GM23338 (cell line): ENCODE data around the gene TNNI3.

Source experiments
- CTCF ChIP-seq, 2 experiments: fragments of 200-600 bp in 1 of 2; sonication (generic) in 1 of 2; conservative IDR thresholded peaks; 2 replicates each; pipeline versions ENCODE4 v1.5.1 to v1.6.1; 2016 to 2017; ENCODE audit warnings: antibody characterized with exemption in 2 of 2, low read depth in 2 of 2, mild to moderate bottlenecking in 2 of 2, moderate library complexity in 1 of 2
- EZH2 ChIP-seq: fragments of 200-600 bp; sonication (generic); IDR thresholded peaks from one replicate; pipeline ENCODE4 v1.8.0; 2017; ENCODE audit warnings: antibody characterized with exemption, mild to moderate bottlenecking, low read depth; ENCODE audit not compliant: unreplicated experiment
- EZH2phosphoT487 ChIP-seq: fragments of 200-600 bp; sonication (generic); IDR thresholded peaks from one replicate; pipeline ENCODE4 v1.8.1; 2018; ENCODE audit warnings: antibody characterized with exemption; ENCODE audit not compliant: unreplicated experiment
- JUNB ChIP-seq: IDR thresholded peaks from one replicate; pipeline ENCODE4 v1.6.1; 2016; ENCODE audit warnings: antibody characterized with exemption; ENCODE audit not compliant: unreplicated experiment
- POLR2AphosphoS5 ChIP-seq: IDR thresholded peaks from 2 replicates; pipeline ENCODE4 v1.6.1; 2016; ENCODE audit warnings: antibody characterized with exemption, low read depth

- no peak for TF ChIP-seq EZH2
- no peak for TF ChIP-seq CTCF (conservative IDR thresholded peaks at IDR 0.05; ENCODE audit: low read depth in 2 of 2)
- TF ChIP-seq POLR2AphosphoS5: no peak
- no peak for TF ChIP-seq EZH2phosphoT487
- no peak for TF ChIP-seq JUNB
These were observed 41.2 kb downstream of the TNNI3 start for GRCh38 chr19:55116232-55116858.
